ENCODE measurements around the gene NOX5. TPM values are rescaled to one million over a fixed set of nuclear protein-coding genes. Genes with fewer than 3 reads are reported as not detected.

Gene NOX5
- polyA plus RNA-seq, 1 experiment, result 0.15 TPM

- CTCF ChIA-PET, result no interaction called here
- POLR2A ChIA-PET, result no interaction called here
- no peak for DNase-seq (ENCODE audit: low read depth, low spot score)
- no peak overlapping the region for H3K4me3 ChIP-seq (ENCODE audit: low read depth, low read length)
- no peak overlapping the region for H3K27ac ChIP-seq (ENCODE audit: low read depth, low read length)
- TF ChIP-seq CTCF (IDR thresholded peaks at IDR 0.05; ENCODE audit: low read depth, low read length), result no peak
- peaks cover 6% of the 10 kb centered on the region for H3K27me3 ChIP-seq (ENCODE audit: control insufficient read depth, insufficient read depth, low read length)
- H3K9me3 ChIP-seq (ENCODE audit: control insufficient read depth, insufficient read depth, low read length), result no peaks in the 10 kb centered on the region; the same call in 1 of the 2 replicates
Measured at GRCh38 chr15:69016021-69016595, 1.6 kb downstream of the NOX5 start.

DNA sequence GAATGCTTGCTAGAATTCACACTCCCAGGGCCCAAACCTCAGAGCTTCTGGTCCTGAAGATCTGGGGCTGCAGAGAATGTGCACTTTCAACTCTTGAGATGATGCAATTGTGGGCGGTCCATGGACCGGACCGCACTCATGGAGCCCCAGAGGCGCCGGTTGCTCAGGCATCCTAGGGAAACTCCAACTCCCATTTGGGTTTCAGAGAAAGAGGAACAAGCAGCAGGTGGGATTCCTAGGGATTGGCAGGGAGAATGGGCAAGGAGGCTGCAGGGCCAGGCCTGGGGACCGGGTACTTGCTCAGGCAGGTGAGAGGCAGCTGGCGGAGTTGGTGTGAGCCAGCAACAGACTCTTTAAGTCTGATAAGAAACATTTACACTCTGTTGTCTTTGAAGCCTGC is 3.5 kb downstream of the NOX5 start:
- DNase-seq (ENCODE audit: low read depth, low spot score), result no peak
- no peak for TF ChIP-seq CTCF (IDR thresholded peaks at IDR 0.05; ENCODE audit: low read depth, low read length)
- POLR2A ChIA-PET, result interaction anchor here (0.5 kb wide), 1 partner anchor 290 kb away, joined by 3 read pairs; no protein-coding TSS in a partner anchor
- no peak overlapping the region for H3K27ac ChIP-seq (ENCODE audit: low read depth, low read length)
- no peak overlapping the region for H3K4me3 ChIP-seq (ENCODE audit: low read depth, low read length)
- CTCF ChIA-PET, result interaction anchor here (1.2 kb wide), 1 partner anchor 14 kb away, joined by 3 read pairs; no protein-coding TSS in a partner anchor
- H3K9me3 ChIP-seq (ENCODE audit: control insufficient read depth, insufficient read depth, low read length), result no peaks in the 10 kb centered on the region; the same call in 1 of the 2 replicates
- peaks cover 5% of the 10 kb centered on the region for H3K27me3 ChIP-seq (ENCODE audit: control insufficient read depth, insufficient read depth, low read length)

DNA sequence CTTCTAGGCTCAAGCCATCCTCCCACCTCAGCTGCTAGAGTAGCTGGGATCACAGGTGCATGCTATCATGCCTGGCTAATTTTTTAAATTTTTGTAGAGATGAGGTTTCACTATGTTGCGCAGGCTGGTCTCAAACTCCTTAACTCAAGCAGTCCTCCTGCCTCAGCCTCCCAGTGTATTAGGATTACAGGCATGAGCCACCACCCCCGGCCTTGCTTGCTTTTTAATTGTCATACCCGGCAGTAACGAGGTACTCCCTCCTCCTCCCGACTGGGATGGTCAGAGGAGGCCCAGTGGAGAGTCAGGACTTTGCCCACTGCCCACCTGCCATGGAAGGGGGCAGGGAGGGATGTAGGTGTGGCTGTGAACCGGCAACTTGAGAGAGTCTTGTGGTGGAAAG is 4.5 kb downstream of the NOX5 start:
- no peak overlapping the region for H3K4me3 ChIP-seq (ENCODE audit: low read depth, low read length)
- H3K9me3 ChIP-seq (ENCODE audit: control insufficient read depth, insufficient read depth, low read length), result no peaks in the 10 kb centered on the region; the same call in 1 of the 2 replicates
- H3K27ac ChIP-seq (ENCODE audit: low read depth, low read length), result no peak overlapping the region
- POLR2A ChIA-PET, result no interaction called here
- H3K27me3 ChIP-seq (ENCODE audit: control insufficient read depth, insufficient read depth, low read length), result peaks cover 5% of the 10 kb centered on the region
- TF ChIP-seq CTCF (IDR thresholded peaks at IDR 0.05; ENCODE audit: low read depth, low read length), result no peak
- DNase-seq (ENCODE audit: low read depth, low spot score), result no peak
- CTCF ChIA-PET, result interaction anchor here (1.2 kb wide), 1 partner anchor 13 kb away, joined by 3 read pairs; no protein-coding TSS in a partner anchor

DNA sequence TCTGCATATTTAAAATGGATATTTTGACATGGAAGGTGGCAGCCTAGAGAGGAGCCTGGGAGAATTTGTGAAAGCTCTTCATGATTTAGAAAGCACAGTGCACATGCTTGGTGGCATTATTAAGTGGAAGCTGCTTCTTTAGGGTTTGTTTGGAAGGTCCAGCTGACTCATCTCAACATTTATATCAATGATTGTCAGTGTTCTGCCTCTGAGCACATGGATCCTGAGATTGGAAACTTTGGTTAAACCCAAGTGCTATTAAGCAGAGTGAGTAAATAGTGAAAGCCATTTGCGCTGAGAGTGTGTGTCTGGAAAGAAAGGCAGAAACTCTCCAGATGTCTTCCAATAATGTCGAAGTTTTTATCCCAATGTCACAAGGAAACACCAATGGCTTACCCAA is 7.4 kb downstream of the NOX5 start:
- Histone ChIP-seq H3K4me3 (ENCODE audit: low read depth, low read length) (no peak overlapping the region), H3K27me3 (ENCODE audit: control insufficient read depth, insufficient read depth, low read length) (peaks cover 6% of the 10 kb centered on the region), H3K9me3 (ENCODE audit: control insufficient read depth, insufficient read depth, low read length) (no peaks in the 10 kb centered on the region; the same call in 1 of the 2 replicates), H3K27ac (ENCODE audit: low read depth, low read length) (no peak overlapping the region)
- TF ChIP-seq CTCF (IDR thresholded peaks at IDR 0.05; ENCODE audit: low read depth, low read length), result no peak
- no peak for DNase-seq (ENCODE audit: low read depth, low spot score)
- ChIA-PET POLR2A (no interaction called here), CTCF (interaction anchor here (1.2 kb wide), 1 partner anchor 10 kb away, joined by 6 read pairs; no protein-coding TSS in a partner anchor)

GRCh38 chr15:69025320-69025719 is 10.8 kb downstream of the NOX5 start:
- Histone ChIP-seq H3K27me3 (ENCODE audit: control insufficient read depth, insufficient read depth, low read length) (peaks cover 13% of the 10 kb centered on the region), H3K27ac (ENCODE audit: low read depth, low read length) (no peak overlapping the region), H3K4me3 (ENCODE audit: low read depth, low read length) (no peak overlapping the region), H3K9me3 (ENCODE audit: control insufficient read depth, insufficient read depth, low read length) (no peaks in the 10 kb centered on the region)
- no peak for TF ChIP-seq CTCF (IDR thresholded peaks at IDR 0.05; ENCODE audit: low read depth, low read length)
- POLR2A ChIA-PET, result no interaction called here
- CTCF ChIA-PET, result no interaction called here
- no peak for DNase-seq (ENCODE audit: low read depth, low spot score)

Measured in AG04450 (cell line).